B cell (primary cell): ENCODE data around the gene SEMA3B. TPM values are rescaled to one million over a fixed set of nuclear protein-coding genes. Genes with fewer than 3 reads are reported as not detected.

ENCODE experiments used
- ATAC-seq: fragments of 200-7000 bp; cut with Tn5 transposase; one replicate; pipeline ENCODE4 v1.10.0; 2021; ENCODE audit warnings: low read depth, mild to moderate bottlenecking, moderate number of reproducible peaks, moderate library complexity
- CTCF ChIA-PET: fragments of 350-600 bp; sonication (Branson Sonifier 250); formaldehyde crosslinking; loops from one replicate; lab custom pipeline; 2021; ENCODE audit warnings: antibody characterized with exemption, inconsistent platforms; lab: Charles Lee
- POLR2A ChIA-PET: fragments of 350-600 bp; sonication (Branson Sonifier 250); formaldehyde crosslinking; loops from one replicate; lab custom pipeline; 2021; ENCODE audit warnings: antibody characterized with exemption; lab: Charles Lee
- DNase-seq: peaks from one replicate; pipeline ENCODE4 v3.0.0; 2013
- H2AFZ ChIP-seq: 2 replicates; pipeline ENCODE4 v1.6.1; 2012; ENCODE audit warnings: mild to moderate bottlenecking, low read depth, low read length; ENCODE audit not compliant: insufficient read depth, poor library complexity, severe bottlenecking
- H3K27ac ChIP-seq, 2 donors: 1 replicate in 1 of 2; 2 replicates in 1 of 2; pipeline ENCODE4 v1.5.1; 2012 to 2013; ENCODE audit warnings: low read length in 2 of 2, mild to moderate bottlenecking in 2 of 2, moderate library complexity in 1 of 2
- H3K27me3 ChIP-seq, 4 experiments: fragments of 200-600 bp in 1 of 4; sonication (generic) in 1 of 4; replicated peaks in 1 of 4; 1 replicate in 2 of 4; 2 replicates in 2 of 4; pipeline versions ENCODE4 v1.6.1 to v1.7.0; 2013 to 2016; ENCODE audit warnings: low read length in 3 of 4, mild to moderate bottlenecking in 2 of 4, mixed read lengths in 1 of 4, moderate library complexity in 1 of 4; ENCODE audit not compliant: insufficient read depth in 4 of 4, control insufficient read depth in 3 of 4; ENCODE audit errors: control extremely low read depth in 1 of 4
- H3K36me3 ChIP-seq, 2 experiments: replicated peaks in 1 of 2; 1 replicate in 1 of 2; 2 replicates in 1 of 2; pipeline versions ENCODE4 v1.6.1 to v1.7.1; 2013; ENCODE audit warnings: low read length in 1 of 2; ENCODE audit not compliant: insufficient read depth in 2 of 2, control insufficient read depth in 1 of 2; ENCODE audit errors: control extremely low read depth in 1 of 2, extremely low read depth in 1 of 2
- H3K4me1 ChIP-seq, 2 donors: fragments of 200-600 bp in 1 of 2; sonication (generic) in 1 of 2; 1 replicate in 1 of 2; 2 replicates in 1 of 2; pipeline versions ENCODE4 v1.5.1 to v1.6.1; 2013 to 2017; ENCODE audit warnings: low read length in 2 of 2; ENCODE audit not compliant: control insufficient read depth in 2 of 2, insufficient read depth in 2 of 2
- H3K4me2 ChIP-seq: replicated peaks from 2 replicates; pipeline ENCODE3; 2012; ENCODE audit warnings: mild to moderate bottlenecking, low read depth, low read length; ENCODE audit not compliant: poor library complexity, severe bottlenecking
- H3K4me3 ChIP-seq, 5 experiments: fragments of 200-600 bp in 1 of 5; sonication (generic) in 1 of 5; 1 replicate in 3 of 5; 2 replicates in 2 of 5; pipeline versions ENCODE4 v1.5.1 to v1.7.0; 2011 to 2016; ENCODE audit warnings: low read length in 4 of 5, mild to moderate bottlenecking in 4 of 5, low read depth in 2 of 5, control low read depth in 1 of 5, moderate library complexity in 1 of 5; ENCODE audit not compliant: insufficient read depth in 1 of 5; ENCODE audit errors: control extremely low read depth in 1 of 5, extremely low read depth in 1 of 5
- H3K79me2 ChIP-seq: fragments of 200-600 bp; sonication (generic); one replicate; pipeline ENCODE4 v1.6.0; 2016; ENCODE audit warnings: low read length; ENCODE audit not compliant: control insufficient read depth, insufficient read depth
- H3K9ac ChIP-seq: fragments of 200-600 bp; sonication (generic); 2 replicates; pipeline ENCODE4 v1.6.1; 2017; ENCODE audit warnings: mild to moderate bottlenecking, low read length, moderate library complexity
- H3K9me3 ChIP-seq, 3 donors: one replicate each; pipeline versions ENCODE4 v1.6.1 to v1.7.1; 2013; ENCODE audit warnings: low read length in 2 of 3; ENCODE audit not compliant: control insufficient read depth in 2 of 3, insufficient read depth in 1 of 3; ENCODE audit errors: control extremely low read depth in 1 of 3
- H4K20me1 ChIP-seq: 2 replicates; pipeline ENCODE4 v1.6.0; 2012; ENCODE audit warnings: mild to moderate bottlenecking, low read length; ENCODE audit not compliant: insufficient read depth, control insufficient read depth, poor library complexity, severe bottlenecking
- H3K27ac Mint-ChIP-seq: one replicate; pipeline ENCODE4 v1.8.0; 2021; ENCODE audit warnings: mixed read lengths
- H3K27me3 Mint-ChIP-seq: one replicate; pipeline ENCODE4 v1.8.0; 2021; ENCODE audit warnings: mixed read lengths
- H3K4me1 Mint-ChIP-seq: one replicate; pipeline ENCODE4 v1.8.0; 2021; ENCODE audit warnings: mixed read lengths
- H3K4me3 Mint-ChIP-seq: one replicate; pipeline ENCODE4 v1.8.0; 2021; ENCODE audit warnings: mixed read lengths
- H3K9me3 Mint-ChIP-seq: one replicate; pipeline ENCODE4 v1.8.0; 2022; ENCODE audit warnings: mixed read lengths; ENCODE audit not compliant: insufficient read depth
- CTCF ChIP-seq: fragments of 200-600 bp; IDR thresholded peaks from one replicate; pipeline ENCODE4 v1.8.0; 2022; ENCODE audit warnings: antibody characterized with exemption, mild to moderate bottlenecking
- EZH2 ChIP-seq: IDR thresholded peaks from 2 replicates; pipeline ENCODE4 v1.6.1; 2012; ENCODE audit warnings: borderline replicate concordance, low read depth, mild to moderate bottlenecking, moderate library complexity, low read length; ENCODE audit not compliant: insufficient read depth, poor library complexity, severe bottlenecking
- WGBS: methylation state at CpG from one replicate; pipeline ENCODE4 v1.1.5; 2013; ENCODE audit warnings: missing lambda C conversion rate; ENCODE audit not compliant: insufficient coverage; 5-methylcytosine and 5-hydroxymethylcytosine counted together
- intact Hi-C: fragments of 100-400 bp; cut with micrococcal nuclease; formaldehyde crosslinking; loops from one replicate; pipeline ENCODE4 v1.10.0; 2022
- polyA plus RNA-seq: library from polyadenylated mRNA; depleted of rRNA; stranded (reverse); fragments of >200 nt; gene quantifications from 2 replicates; pipeline ENCODE4 v1.2.3, GENCODE V29; 2012
- total RNA-seq, 2 donors: library from RNA; stranded (reverse); fragments of 120-200 nt in 1 of 2; gene quantifications; 1 replicate in 1 of 2; 2 replicates in 1 of 2; pipeline versions ENCODE4 v1.2.3 to v1.2.4, GENCODE V29; 2013 to 2022

SEMA3B gene
- total and polyA plus RNA-seq, 2 donors (not counting 1 experiment from before 2014, with no cell fraction given) = 0.34 to 0.52 TPM

- Mint-ChIP-seq H3K4me3 (peak overlapping the region; percentile 70), H3K4me1 (peaks cover 53% of the 10 kb centered on the region), H3K9me3 (no peaks in the 10 kb centered on the region), H3K27me3 (no peaks in the 10 kb centered on the region), H3K27ac (peak overlapping the region; percentile 29)
- peak overlapping the region in 1 of 2 donors; percentile 36 for H3K27ac ChIP-seq
- 100% methylated on average over 3 of the region's 3 CpGs for WGBS
- ChIA-PET CTCF (interaction anchor here (0.7 to 22.2 kb wide), 4 partner anchors 19 to 111 kb away, joined by 3 to 596 read pairs (median 109); partner anchors contain the start of genes GNAI2 and GNAT1), POLR2A (interaction anchor here (0.8 to 2.3 kb wide), 4 partner anchors 9 to 17 kb away, joined by 3 to 13 read pairs (median 5); no protein-coding TSS in a partner anchor)
- TF ChIP-seq EZH2 = no peak
- TF ChIP-seq CTCF = no peak
- peaks cover 25 to 52% of the 10 kb centered on the region in 2 donors for H3K4me1 ChIP-seq
- no peak overlapping the region for H3K4me3 ChIP-seq
- peaks cover 59% of the 10 kb centered on the region for H3K79me2 ChIP-seq
- no peak overlapping the region for H2AFZ ChIP-seq
- no peaks in the 10 kb centered on the region for H3K27me3 ChIP-seq
- intact Hi-C loops = loop anchor here (5.0 kb wide), 1 partner anchor 427 kb away; the partner anchor contains the start of gene INKA1
- peak overlapping the region; percentile 75 for H3K4me2 ChIP-seq
- H3K9me3 ChIP-seq = no peaks in the 10 kb centered on the region
- ATAC-seq (no peak), DNase-seq (no peak)
- no peak overlapping the region for H3K9ac ChIP-seq
- no peaks in the 10 kb centered on the region for H3K36me3 ChIP-seq
- H4K20me1 ChIP-seq = no peaks in the 10 kb centered on the region
Measured at GRCh38 chr3:50229490-50229889, 39.5 kb upstream of the SEMA3B start.

GRCh38 chr3:50230104-50230793 is 38.7 kb upstream of the SEMA3B start:
- Histone ChIP-seq H3K9ac (peak overlapping the region; percentile 11), H3K27me3 (no peaks in the 10 kb centered on the region), H3K9me3 (no peaks in the 10 kb centered on the region), H3K4me3 (peak overlapping the region in 1 of 5 experiments; percentile 20), H2AFZ (peak overlapping the region; percentile 59), H3K4me2 (peak overlapping the region; percentile 75), H3K79me2 (peaks cover 66% of the 10 kb centered on the region), H3K4me1 (peaks cover 32 to 60% of the 10 kb centered on the region in 2 donors), H4K20me1 (no peaks in the 10 kb centered on the region), H3K36me3 (no peaks in the 10 kb centered on the region), H3K27ac (peak overlapping the region; percentile 25 to 36)
- 46% methylated on average over 8 of the region's 8 CpGs for WGBS
- TF ChIP-seq CTCF = no peak
- no peak for TF ChIP-seq EZH2
- peak; percentile 66 for DNase-seq
- H3K4me1 Mint-ChIP-seq = peaks cover 57% of the 10 kb centered on the region
- intact Hi-C loops = loop anchor here (10.0 kb wide), 1 partner anchor 885 kb away; the partner anchor contains the start of gene USP4
- ChIA-PET POLR2A (interaction anchor here (0.8 to 1.7 kb wide), 3 partner anchors 10 to 16 kb away, joined by 3 to 7 read pairs (median 4); no protein-coding TSS in a partner anchor), CTCF (interaction anchor here (0.7 to 22.2 kb wide), 4 partner anchors 19 to 67 kb away, joined by 3 to 596 read pairs (median 109); partner anchors contain the start of genes GNAI2 and GNAT1)
- H3K27ac Mint-ChIP-seq = peak overlapping the region; percentile 78
- no peak for ATAC-seq
- no peaks in the 10 kb centered on the region for H3K9me3 Mint-ChIP-seq
- peak overlapping the region; percentile 45 for H3K4me3 Mint-ChIP-seq
- no peaks in the 10 kb centered on the region for H3K27me3 Mint-ChIP-seq
